Astrocyte (in vitro differentiated cells and primary cell): ENCODE data around the gene CA5B.

Source experiments
- EZH2 ChIP-seq: IDR thresholded peaks from 2 replicates; pipeline ENCODE4 v1.6.1; 2012; ENCODE audit warnings: mild to moderate bottlenecking, low read length, inconsistent platforms; ENCODE audit not compliant: insufficient read depth
- TF ChIP-seq, protein P1 (sequence below): IDR thresholded peaks from 2 replicates; pipeline ENCODE4 v1.5.1; 2011; ENCODE audit warnings: low read depth, mild to moderate bottlenecking, inconsistent platforms, low read length, moderate library complexity; ENCODE audit not compliant: insufficient read depth

DNA sequence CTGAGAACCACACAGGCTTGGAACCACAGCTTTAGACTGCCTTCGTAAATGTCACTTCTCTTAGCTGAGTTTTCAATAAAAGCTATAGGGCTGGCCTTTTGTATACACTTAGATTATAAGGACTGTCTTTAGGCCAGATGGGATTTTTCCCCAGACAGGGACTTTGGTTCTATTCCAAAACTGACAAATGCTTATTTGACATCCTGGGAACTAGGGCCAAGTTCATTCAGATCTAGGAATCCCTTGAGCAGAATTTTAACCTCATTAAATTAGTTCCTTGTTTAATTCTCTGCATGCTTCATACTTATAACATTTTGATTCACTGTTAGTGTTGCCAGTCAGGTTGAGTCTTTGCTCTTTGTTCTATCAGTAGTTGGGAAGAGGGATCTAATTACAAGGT, 75.3 kb downstream of the CA5B start:
- TF ChIP-seq, protein P1, sequence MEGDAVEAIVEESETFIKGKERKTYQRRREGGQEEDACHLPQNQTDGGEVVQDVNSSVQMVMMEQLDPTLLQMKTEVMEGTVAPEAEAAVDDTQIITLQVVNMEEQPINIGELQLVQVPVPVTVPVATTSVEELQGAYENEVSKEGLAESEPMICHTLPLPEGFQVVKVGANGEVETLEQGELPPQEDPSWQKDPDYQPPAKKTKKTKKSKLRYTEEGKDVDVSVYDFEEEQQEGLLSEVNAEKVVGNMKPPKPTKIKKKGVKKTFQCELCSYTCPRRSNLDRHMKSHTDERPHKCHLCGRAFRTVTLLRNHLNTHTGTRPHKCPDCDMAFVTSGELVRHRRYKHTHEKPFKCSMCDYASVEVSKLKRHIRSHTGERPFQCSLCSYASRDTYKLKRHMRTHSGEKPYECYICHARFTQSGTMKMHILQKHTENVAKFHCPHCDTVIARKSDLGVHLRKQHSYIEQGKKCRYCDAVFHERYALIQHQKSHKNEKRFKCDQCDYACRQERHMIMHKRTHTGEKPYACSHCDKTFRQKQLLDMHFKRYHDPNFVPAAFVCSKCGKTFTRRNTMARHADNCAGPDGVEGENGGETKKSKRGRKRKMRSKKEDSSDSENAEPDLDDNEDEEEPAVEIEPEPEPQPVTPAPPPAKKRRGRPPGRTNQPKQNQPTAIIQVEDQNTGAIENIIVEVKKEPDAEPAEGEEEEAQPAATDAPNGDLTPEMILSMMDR: no peak
- TF ChIP-seq EZH2: no peak
